ENCODE results near the gene RNF225.
"Not testable (repeated sequence)": the region's sequence is repeated elsewhere in the genome, so short reads cannot be mapped to it uniquely, and the experiment has no call there.

DNA sequence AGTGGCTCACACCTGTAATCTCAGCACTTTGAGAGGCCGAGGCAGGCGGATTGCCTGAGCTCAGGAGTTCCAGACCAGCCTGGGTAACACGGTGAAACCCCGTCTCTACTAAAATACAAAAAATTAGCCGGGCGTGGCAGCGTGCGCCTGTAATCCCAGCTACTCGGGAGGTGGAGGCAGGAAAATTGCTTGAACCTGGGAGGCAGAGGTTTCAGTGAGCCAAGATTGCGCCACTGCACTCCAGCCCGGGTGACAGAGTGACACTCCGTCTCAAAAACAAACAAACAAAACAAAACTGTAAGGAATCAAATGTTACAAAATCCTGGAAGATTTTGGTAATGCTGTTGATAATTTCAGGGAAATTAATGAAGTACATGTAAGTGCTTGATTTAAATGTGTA is 47.4 kb upstream of the RNF225 start:
- TF ChIP-seq, protein P1, sequence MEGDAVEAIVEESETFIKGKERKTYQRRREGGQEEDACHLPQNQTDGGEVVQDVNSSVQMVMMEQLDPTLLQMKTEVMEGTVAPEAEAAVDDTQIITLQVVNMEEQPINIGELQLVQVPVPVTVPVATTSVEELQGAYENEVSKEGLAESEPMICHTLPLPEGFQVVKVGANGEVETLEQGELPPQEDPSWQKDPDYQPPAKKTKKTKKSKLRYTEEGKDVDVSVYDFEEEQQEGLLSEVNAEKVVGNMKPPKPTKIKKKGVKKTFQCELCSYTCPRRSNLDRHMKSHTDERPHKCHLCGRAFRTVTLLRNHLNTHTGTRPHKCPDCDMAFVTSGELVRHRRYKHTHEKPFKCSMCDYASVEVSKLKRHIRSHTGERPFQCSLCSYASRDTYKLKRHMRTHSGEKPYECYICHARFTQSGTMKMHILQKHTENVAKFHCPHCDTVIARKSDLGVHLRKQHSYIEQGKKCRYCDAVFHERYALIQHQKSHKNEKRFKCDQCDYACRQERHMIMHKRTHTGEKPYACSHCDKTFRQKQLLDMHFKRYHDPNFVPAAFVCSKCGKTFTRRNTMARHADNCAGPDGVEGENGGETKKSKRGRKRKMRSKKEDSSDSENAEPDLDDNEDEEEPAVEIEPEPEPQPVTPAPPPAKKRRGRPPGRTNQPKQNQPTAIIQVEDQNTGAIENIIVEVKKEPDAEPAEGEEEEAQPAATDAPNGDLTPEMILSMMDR (IDR thresholded peaks at IDR 0.05; ENCODE audit: insufficient read depth, low read depth, low read length): not testable (repeated sequence)
- TF ChIP-seq EZH2 (IDR thresholded peaks at IDR 0.05; ENCODE audit: insufficient read depth, low read length): not testable (repeated sequence)
